ENCODE measurements around the gene NT5M.

Gene NT5M

DNA sequence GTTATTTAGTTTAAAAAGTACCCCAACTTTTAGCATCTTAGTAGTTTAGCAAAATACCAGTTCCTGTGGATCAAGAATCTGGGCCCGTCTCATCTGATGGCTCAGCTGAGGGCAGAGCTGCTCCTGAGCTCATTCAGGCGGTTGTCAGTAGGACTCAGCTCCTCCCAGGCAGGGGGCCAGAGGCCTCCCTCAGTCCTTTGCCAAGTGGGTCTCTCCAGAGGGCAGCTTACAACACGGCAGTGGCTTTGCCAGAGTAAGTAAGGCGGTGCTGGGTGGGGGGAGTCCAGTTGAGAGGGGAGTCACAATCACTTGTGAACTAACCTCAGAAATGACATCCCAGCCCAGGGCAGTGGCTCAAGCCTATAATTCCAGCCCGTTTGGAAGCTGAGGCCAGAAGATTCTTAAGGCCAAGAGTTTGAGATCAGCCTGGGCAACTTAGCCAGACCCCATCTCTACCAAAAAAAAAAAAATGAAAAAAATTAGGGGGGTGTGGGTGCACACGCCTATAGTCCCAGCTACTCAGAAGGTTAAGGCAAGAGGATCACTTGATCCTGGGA, 92.2 kb downstream of the NT5M start:
- DNase-seq (ENCODE audit: low spot score): no peak

DNA sequence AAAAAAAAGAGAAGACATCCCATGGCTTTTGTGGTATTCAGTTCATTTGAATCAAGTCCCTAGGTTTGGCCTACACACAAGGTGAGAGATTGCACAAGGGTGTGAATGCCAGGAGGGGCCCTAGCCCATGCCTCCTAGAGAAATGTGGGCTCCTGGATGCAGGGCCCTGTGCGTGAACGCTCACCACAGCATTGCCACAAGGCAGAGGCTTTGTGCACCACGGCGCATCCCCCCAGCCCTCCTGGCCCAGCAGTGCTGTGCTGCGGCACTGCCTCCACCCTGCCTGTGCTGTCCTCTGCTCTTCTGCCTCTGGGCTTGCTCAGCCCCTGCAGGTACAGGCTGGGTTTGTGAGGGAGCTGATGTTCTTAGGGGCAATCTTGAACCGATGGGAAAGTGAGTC, 92.7 kb downstream of the NT5M start:
- DNase-seq (ENCODE audit: low spot score): no peak

Measured in AG08396 (cell line).